GM12891 (cell line): ENCODE measurements around the gene C4orf50.

Experiments used
- PAX5 ChIP-seq: IDR thresholded peaks from 2 replicates; pipeline ENCODE4 v1.6.1; 2011; ENCODE audit warnings: low read length, moderate library complexity, mild to moderate bottlenecking; ENCODE audit not compliant: insufficient read depth, severe bottlenecking
- POLR2A ChIP-seq: IDR thresholded peaks from 2 replicates; pipeline ENCODE4 v1.6.1; 2011; ENCODE audit warnings: low read depth, low read length, control low read depth
- POLR2AphosphoS5 ChIP-seq: IDR thresholded peaks from 2 replicates; pipeline ENCODE4 v1.6.1; 2011; ENCODE audit warnings: low read depth, low read length, control low read depth
- POU2F2 ChIP-seq: IDR thresholded peaks from 2 replicates; pipeline ENCODE4 v1.6.1; 2011; ENCODE audit warnings: low read depth, mild to moderate bottlenecking, control low read depth, low read length, moderate library complexity
- SPI1 ChIP-seq: IDR thresholded peaks from 2 replicates; pipeline ENCODE4 v1.6.1; 2011; ENCODE audit warnings: low read depth, low read length, control low read depth
- TAF1 ChIP-seq: IDR thresholded peaks from 2 replicates; pipeline ENCODE4 v1.6.1; 2011; ENCODE audit warnings: low read depth, low read length, control low read depth

- TF ChIP-seq POLR2AphosphoS5 = no peak
- no peak for TF ChIP-seq POU2F2
- no peak for TF ChIP-seq PAX5
- TF ChIP-seq POLR2A = no peak
- no peak for TF ChIP-seq TAF1
- no peak for TF ChIP-seq SPI1
These were observed 45.5 kb upstream of the C4orf50 start for GRCh38 chr4:6063684-6064083.
